C4-2B (cell line): Measurements from ENCODE around the gene ABL2.
A peak's percentile ranks its signal among the peaks of the same experiment; 100 is the strongest.
"Not testable (repeated sequence)": the region's sequence is repeated elsewhere in the genome, so short reads cannot be mapped to it uniquely, and the experiment has no call there.

Source experiments
- H3K27ac ChIP-seq: fragments of 450-650 bp; 2 replicates; pipeline ENCODE4 v1.5.1; 2017
- CTCF ChIP-seq: fragments of 450-650 bp; conservative IDR thresholded peaks from 2 replicates; pipeline ENCODE4 v1.5.1; 2017; ENCODE audit warnings: mild to moderate bottlenecking
- ZFX ChIP-seq: fragments of 450-650 bp; IDR thresholded peaks from 2 replicates; pipeline ENCODE4 v1.6.1; 2017

Gene ABL2

GRCh38 chr1:179231923-179232322 is 2.4 kb upstream of the ABL2 start:
- no peak for TF ChIP-seq ZFX
- no peak for TF ChIP-seq CTCF
- H3K27ac ChIP-seq, result no peak overlapping the region

- TF ChIP-seq CTCF (no peak), ZFX (no peak)
- no peak overlapping the region for H3K27ac ChIP-seq
These were observed 1.2 kb upstream of the ABL2 start for GRCh38 chr1:179230721-179231120.

GRCh38 chr1:179230251-179230650 is 774 bp upstream of the ABL2 start:
- peak overlapping the region; percentile 87; the same call in 1 of the 2 replicates for H3K27ac ChIP-seq

GRCh38 chr1:179228783-179229213 is 679 bp downstream of the ABL2 start:
- TF ChIP-seq CTCF (no peak), ZFX (no peak)
- peak overlapping the region; percentile 87 for H3K27ac ChIP-seq

More at GRCh38 chr1:179230251-179230650, 774 bp upstream of the ABL2 start:
- TF ChIP-seq ZFX (no peak), CTCF (no peak)

GRCh38 chr1:179226738-179227137 is 2.7 kb downstream of the ABL2 start:
- TF ChIP-seq CTCF, result no peak
- no peak for TF ChIP-seq ZFX
- H3K27ac ChIP-seq, result no peak overlapping the region

GRCh38 chr1:179224466-179224865 is 5.0 kb downstream of the ABL2 start:
- H3K27ac ChIP-seq, result not testable (repeated sequence)

- not testable (repeated sequence) for H3K27ac ChIP-seq
These were observed 8.4 kb downstream of the ABL2 start for GRCh38 chr1:179221121-179221520.

- H3K27ac ChIP-seq, result peak overlapping the region; percentile 40
These were observed 11.5 kb downstream of the ABL2 start for GRCh38 chr1:179217943-179218507.

GRCh38 chr1:179213317-179213716 is 16.2 kb downstream of the ABL2 start:
- not testable (repeated sequence) for H3K27ac ChIP-seq

More at GRCh38 chr1:179217943-179218507, 11.5 kb downstream of the ABL2 start:
- no peak for TF ChIP-seq ZFX
- no peak for TF ChIP-seq CTCF
